HEK293T (cell line): ENCODE measurements around the gene CELF6.

Experiments
- CTCF ChIA-PET: fragments of 350-600 bp; formaldehyde crosslinking; extraction: SDS; loops from one replicate; lab custom pipeline; 2021; ENCODE audit warnings: antibody characterized with exemption, inconsistent platforms; lab: Yijun Ruan, JAX
- POLR2A ChIA-PET: fragments of 350-600 bp; formaldehyde crosslinking; extraction: SDS; loops from one replicate; lab custom pipeline; 2020; ENCODE audit warnings: antibody characterized with exemption, inconsistent platforms; lab: Yijun Ruan, JAX
- DNase-seq: peaks from one replicate; pipeline ENCODE4 v3.0.0; 2012; ENCODE audit warnings: mixed read lengths; ENCODE audit errors: extremely low spot score
- ARNT ChIP-seq: fragments of 450-650 bp; IDR thresholded peaks from 2 replicates; pipeline ENCODE4 v1.6.1; 2017; ENCODE audit warnings: mild to moderate bottlenecking
- BHLHE40 ChIP-seq: fragments of 450-650 bp; IDR thresholded peaks from 2 replicates; pipeline ENCODE4 v1.6.1; 2016; ENCODE audit warnings: mild to moderate bottlenecking, moderate library complexity, borderline replicate concordance
- CTBP1 ChIP-seq: fragments of 450-650 bp; IDR thresholded peaks from 2 replicates; pipeline ENCODE4 v1.6.1; 2016; ENCODE audit warnings: borderline replicate concordance
- ELF4 ChIP-seq: fragments of 450-650 bp; IDR thresholded peaks from 2 replicates; pipeline ENCODE4 v1.6.1; 2017; ENCODE audit warnings: antibody characterized with exemption
- FOXA1 ChIP-seq: fragments of 450-650 bp; IDR thresholded peaks from 2 replicates; pipeline ENCODE4 v1.6.1; 2016; ENCODE audit warnings: mild to moderate bottlenecking
- FOXK2 ChIP-seq: fragments of 450-650 bp; IDR thresholded peaks from 2 replicates; pipeline ENCODE4 v1.6.1; 2016; ENCODE audit warnings: mild to moderate bottlenecking
- FOXM1 ChIP-seq: fragments of 450-650 bp; IDR thresholded peaks from 2 replicates; pipeline ENCODE4 v1.6.1; 2017; ENCODE audit warnings: mild to moderate bottlenecking, borderline replicate concordance
- HDGF ChIP-seq: fragments of 450-650 bp; IDR thresholded peaks from 2 replicates; pipeline ENCODE4 v1.6.1; 2017; ENCODE audit warnings: antibody characterized with exemption, borderline replicate concordance
- L3MBTL2 ChIP-seq: fragments of 450-650 bp; conservative IDR thresholded peaks from 2 replicates; pipeline ENCODE4 v1.6.1; 2016; ENCODE audit warnings: mild to moderate bottlenecking
- LEF1 ChIP-seq: fragments of 450-650 bp; IDR thresholded peaks from 2 replicates; pipeline ENCODE4 v1.6.1; 2017; ENCODE audit warnings: mild to moderate bottlenecking, borderline replicate concordance
- NFRKB ChIP-seq: fragments of 450-650 bp; IDR thresholded peaks from 2 replicates; pipeline ENCODE4 v1.6.1; 2016; ENCODE audit warnings: mild to moderate bottlenecking, moderate library complexity
- SP1 ChIP-seq: fragments of 450-650 bp; IDR thresholded peaks from 2 replicates; pipeline ENCODE4 v1.6.1; 2017
- SUZ12 ChIP-seq: fragments of 450-650 bp; IDR thresholded peaks from 2 replicates; pipeline ENCODE4 v1.6.1; 2016; ENCODE audit warnings: mild to moderate bottlenecking
- TARDBP ChIP-seq: fragments of 450-650 bp; IDR thresholded peaks from 2 replicates; pipeline ENCODE4 v1.6.1; 2016
- ZNF384 ChIP-seq: fragments of 450-650 bp; IDR thresholded peaks from 2 replicates; pipeline ENCODE4 v1.6.1; 2016
- TF ChIP-seq, protein P1 (sequence below): fragments of 450-650 bp; IDR thresholded peaks from 2 replicates; pipeline ENCODE4 v1.6.1; 2016

CELF6 gene

DNA sequence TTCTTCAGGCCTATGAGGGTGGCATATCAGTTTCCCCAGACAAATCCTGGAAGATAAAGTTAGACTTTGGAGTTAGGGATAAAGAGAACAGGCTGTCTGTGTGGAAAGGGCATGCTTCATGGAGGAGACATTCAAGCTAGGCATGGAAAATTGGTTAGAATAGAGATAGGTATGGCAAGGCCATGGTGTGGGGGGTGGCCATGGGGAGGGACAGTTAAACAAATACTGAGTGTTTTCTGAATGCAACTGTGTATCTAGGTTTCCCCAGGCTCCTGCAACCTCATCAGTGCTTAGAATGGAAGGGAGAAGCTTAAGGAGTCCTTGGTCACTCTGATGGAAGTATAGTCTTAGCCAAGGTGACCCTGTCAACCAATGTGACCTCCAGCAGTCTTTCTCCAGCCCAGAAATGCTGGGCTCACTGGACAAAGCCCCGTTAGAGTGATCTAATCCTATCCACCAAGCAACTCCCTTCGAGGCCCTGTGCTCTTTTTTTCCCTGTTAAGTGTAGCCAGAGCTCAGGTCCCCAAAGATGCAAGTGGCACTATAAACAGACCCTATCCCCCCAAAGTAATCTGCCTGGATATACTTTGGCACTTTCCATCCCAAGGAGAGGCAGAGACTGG is 83.5 kb downstream of the CELF6 start:
- CTCF ChIA-PET = interaction anchor here (0.6 kb wide), 2 partner anchors 9 to 10 kb away, joined by 3 read pairs; no protein-coding TSS in a partner anchor
- POLR2A ChIA-PET = no interaction called here
- no peak for DNase-seq
- TF ChIP-seq CTBP1 (no peak), FOXA1 (no peak), FOXM1 (no peak), LEF1 (no peak), ARNT (no peak), ZNF384 (no peak), SUZ12 (no peak), FOXK2 (no peak), ELF4 (no peak), HDGF (no peak), NFRKB (no peak)
- TF ChIP-seq, protein P1, sequence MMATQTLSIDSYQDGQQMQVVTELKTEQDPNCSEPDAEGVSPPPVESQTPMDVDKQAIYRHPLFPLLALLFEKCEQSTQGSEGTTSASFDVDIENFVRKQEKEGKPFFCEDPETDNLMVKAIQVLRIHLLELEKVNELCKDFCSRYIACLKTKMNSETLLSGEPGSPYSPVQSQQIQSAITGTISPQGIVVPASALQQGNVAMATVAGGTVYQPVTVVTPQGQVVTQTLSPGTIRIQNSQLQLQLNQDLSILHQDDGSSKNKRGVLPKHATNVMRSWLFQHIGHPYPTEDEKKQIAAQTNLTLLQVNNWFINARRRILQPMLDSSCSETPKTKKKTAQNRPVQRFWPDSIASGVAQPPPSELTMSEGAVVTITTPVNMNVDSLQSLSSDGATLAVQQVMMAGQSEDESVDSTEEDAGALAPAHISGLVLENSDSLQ = no peak

GRCh38 chr15:72235298-72235697 is 84.7 kb downstream of the CELF6 start:
- no peak for DNase-seq
- ChIA-PET POLR2A (no interaction called here), CTCF (interaction anchor here (0.9 kb wide), 1 partner anchor 9 kb away, joined by 4 read pairs; no protein-coding TSS in a partner anchor)
- TF ChIP-seq SP1 = no peak
- TF ChIP-seq TARDBP = no peak
- TF ChIP-seq ZNF384 = no peak
- no peak for TF ChIP-seq BHLHE40
- no peak for TF ChIP-seq CTBP1
- no peak for TF ChIP-seq HDGF
- no peak for TF ChIP-seq NFRKB
- no peak for TF ChIP-seq FOXK2
- TF ChIP-seq, protein P1 = no peak
- TF ChIP-seq LEF1 = no peak
- no peak for TF ChIP-seq L3MBTL2
- no peak for TF ChIP-seq ELF4
- TF ChIP-seq SUZ12 = no peak
- TF ChIP-seq FOXA1 = no peak
- no peak for TF ChIP-seq FOXM1
- TF ChIP-seq ARNT = no peak
